NCI-H187 (cell line): Measurements from ENCODE around the gene WDR1.

Experiments used
- DNase-seq, 2 experiments: peaks; one replicate each; lab custom pipeline; 2025; lab: John Stamatoyannopoulos, UW

WDR1 gene

GRCh38 chr4:10040049-10040892 is 76.3 kb downstream of the WDR1 start:
- no peak for DNase-seq

- no peak for DNase-seq
These were observed 79.7 kb downstream of the WDR1 start for GRCh38 chr4:10036807-10037342.

- no peak for DNase-seq
These were observed 81.5 kb downstream of the WDR1 start for GRCh38 chr4:10035130-10035529.

- no peak for DNase-seq
These were observed 81.9 kb downstream of the WDR1 start for GRCh38 chr4:10034612-10035104.

GRCh38 chr4:10034136-10034535 is 82.5 kb downstream of the WDR1 start:
- DNase-seq, result no peak

GRCh38 chr4:10033191-10033881 is 83.3 kb downstream of the WDR1 start:
- no peak for DNase-seq

GRCh38 chr4:10032625-10033024 is 84.0 kb downstream of the WDR1 start:
- DNase-seq, result no peak

- no peak for DNase-seq
These were observed 84.7 kb downstream of the WDR1 start for GRCh38 chr4:10031668-10032590.

GRCh38 chr4:10030972-10031667 is 85.5 kb downstream of the WDR1 start:
- DNase-seq, result no peak

GRCh38 chr4:10029403-10029802 is 87.2 kb downstream of the WDR1 start:
- no peak for DNase-seq

- no peak for DNase-seq
These were observed 87.7 kb downstream of the WDR1 start for GRCh38 chr4:10028910-10029309.

- DNase-seq, result no peak
These were observed 90.1 kb downstream of the WDR1 start for GRCh38 chr4:10026485-10026884.

GRCh38 chr4:10025230-10025806 is 91.3 kb downstream of the WDR1 start:
- DNase-seq, result no peak
